Neural progenitor cell (in vitro differentiated cells): Measurements from ENCODE around the gene CERK.

Experiments used
- CTCF ChIP-seq: fragments of 200-600 bp; sonication (generic); IDR thresholded peaks from 2 replicates; pipeline ENCODE4 v1.5.1; 2017; ENCODE audit warnings: antibody characterized with exemption, mild to moderate bottlenecking
- EZH2phosphoT487 ChIP-seq: fragments of 200-600 bp; sonication (generic); IDR thresholded peaks from 2 replicates; pipeline ENCODE4 v1.6.1; 2017; ENCODE audit warnings: antibody characterized with exemption

- no peak for TF ChIP-seq CTCF
- no peak for TF ChIP-seq EZH2phosphoT487
Observed at GRCh38 chr22:46731246-46732040, 6.6 kb downstream of the CERK start.
